Tibial nerve (tissue), 4 donors: ENCODE data around the gene C16orf95.

ENCODE experiments used
- EP300 ChIP-seq, 2 donors: sonication (generic); formaldehyde crosslinking; IDR thresholded peaks; one replicate each; pipeline ENCODE4 v1.6.1; 2017; ENCODE audit warnings: antibody characterized with exemption in 2 of 2, mild to moderate bottlenecking in 1 of 2
- POLR2A ChIP-seq, 2 donors: fragments of 450-650 bp; IDR thresholded peaks; one replicate each; pipeline ENCODE4 v1.6.1; 2017; ENCODE audit warnings: antibody characterized with exemption in 2 of 2, mild to moderate bottlenecking in 2 of 2, moderate library complexity in 2 of 2
- TF ChIP-seq, protein P1 (sequence below), 5 experiments: fragments of 200-600 bp in 3 of 5; fragments of 450-650 bp in 2 of 5; sonication (generic) in 3 of 5; IDR thresholded peaks; one replicate each; pipeline ENCODE4 v1.5.1; 2016 to 2019; ENCODE audit warnings: antibody characterized with exemption in 5 of 5, mild to moderate bottlenecking in 3 of 5, moderate library complexity in 2 of 5

DNA sequence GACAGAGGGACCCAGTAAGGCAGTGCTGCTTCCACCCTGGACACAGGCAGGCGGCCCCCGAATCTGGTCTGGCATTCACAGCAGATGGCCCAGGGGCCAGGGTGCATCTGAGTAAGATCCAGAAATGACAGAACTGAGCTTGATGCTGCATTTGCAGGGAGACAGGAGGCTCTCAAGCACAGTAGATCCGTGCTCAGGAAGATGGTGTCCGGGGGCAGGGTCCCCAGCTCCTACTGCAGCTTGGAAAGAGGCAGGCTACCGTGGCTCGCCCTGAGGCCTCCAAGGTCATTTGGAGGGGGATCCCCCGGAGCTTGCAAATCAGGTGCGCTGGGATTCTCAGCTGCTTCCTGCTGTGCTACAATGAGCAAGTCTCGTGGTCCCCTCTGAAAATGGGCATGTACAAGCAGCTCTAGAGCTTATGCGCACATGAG is 2.2 kb downstream of the C16orf95 start:
- TF ChIP-seq, protein P1, sequence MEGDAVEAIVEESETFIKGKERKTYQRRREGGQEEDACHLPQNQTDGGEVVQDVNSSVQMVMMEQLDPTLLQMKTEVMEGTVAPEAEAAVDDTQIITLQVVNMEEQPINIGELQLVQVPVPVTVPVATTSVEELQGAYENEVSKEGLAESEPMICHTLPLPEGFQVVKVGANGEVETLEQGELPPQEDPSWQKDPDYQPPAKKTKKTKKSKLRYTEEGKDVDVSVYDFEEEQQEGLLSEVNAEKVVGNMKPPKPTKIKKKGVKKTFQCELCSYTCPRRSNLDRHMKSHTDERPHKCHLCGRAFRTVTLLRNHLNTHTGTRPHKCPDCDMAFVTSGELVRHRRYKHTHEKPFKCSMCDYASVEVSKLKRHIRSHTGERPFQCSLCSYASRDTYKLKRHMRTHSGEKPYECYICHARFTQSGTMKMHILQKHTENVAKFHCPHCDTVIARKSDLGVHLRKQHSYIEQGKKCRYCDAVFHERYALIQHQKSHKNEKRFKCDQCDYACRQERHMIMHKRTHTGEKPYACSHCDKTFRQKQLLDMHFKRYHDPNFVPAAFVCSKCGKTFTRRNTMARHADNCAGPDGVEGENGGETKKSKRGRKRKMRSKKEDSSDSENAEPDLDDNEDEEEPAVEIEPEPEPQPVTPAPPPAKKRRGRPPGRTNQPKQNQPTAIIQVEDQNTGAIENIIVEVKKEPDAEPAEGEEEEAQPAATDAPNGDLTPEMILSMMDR (IDR thresholded peaks at IDR 0.05) = no peak
- no peak for TF ChIP-seq POLR2A (IDR thresholded peaks at IDR 0.05)
- no peak for TF ChIP-seq EP300 (IDR thresholded peaks at IDR 0.05)
